GM12878 (cell line): ENCODE results near the gene CST1. TPM values are rescaled to one million over a fixed set of nuclear protein-coding genes. Genes with fewer than 3 reads are reported as not detected.

Experiments used
- ATAC-seq: fragments of 200-7000 bp; cut with Tn5 transposase; 3 replicates; pipeline ENCODE4 v1.9.1; 2020; ENCODE audit warnings: mild to moderate bottlenecking, moderate library complexity
- BruUV-seq: library from RNA; stranded (reverse); fragments of 400-500 nt; replicated peaks from 2 replicates; lab custom pipeline; 2021; lab: Mats Ljungman, UMichigan
- CTCF ChIA-PET: fragments of 300-600 bp; sonication (Branson Sonifier 250); formaldehyde crosslinking; extraction: SDS; loops from one replicate; lab custom pipeline; 2021; ENCODE audit warnings: inconsistent platforms; lab: Yijun Ruan, JAX
- POLR2A ChIA-PET: fragments of 350-600 bp; formaldehyde crosslinking; extraction: SDS; loops from one replicate; lab custom pipeline; 2021; ENCODE audit warnings: inconsistent platforms; lab: Charles Lee
- RAD21 ChIA-PET: fragments of 300-600 bp; sonication (Branson Sonifier 250); formaldehyde crosslinking; loops from one replicate; lab custom pipeline; 2023; ENCODE audit warnings: antibody characterized with exemption; ENCODE audit not compliant: unreplicated experiment; lab: Charles Lee
- SMC1A ChIA-PET: fragments of 300-600 bp; sonication (Branson Sonifier 250); formaldehyde crosslinking; loops from one replicate; lab custom pipeline; 2023; ENCODE audit not compliant: unreplicated experiment, uncharacterized antibody; lab: Charles Lee
- DNase-seq: peaks from one replicate; pipeline ENCODE4 v3.0.0-alpha.2; 2011; ENCODE audit warnings: low read depth, low spot score
- FAIRE-seq: peaks from 3 replicates; lab custom pipeline; 2011; peaks lifted over from hg19 to GRCh38; lab: Jason Lieb, UNC
- H2AFZ ChIP-seq: 2 replicates; pipeline ENCODE4 v1.6.0; 2011; ENCODE audit warnings: low read depth, low read length, control low read depth; ENCODE audit not compliant: control insufficient read depth
- H3K27ac ChIP-seq: 2 replicates; pipeline ENCODE4 v1.5.1; 2011; ENCODE audit warnings: control low read depth; ENCODE audit not compliant: control insufficient read depth, insufficient read depth
- H3K27me3 ChIP-seq, 2 experiments: replicated peaks in 1 of 2; 2 replicates each; pipeline versions ENCODE4 v1.6.0 to v1.6.1; 2011; ENCODE audit warnings: low read length in 1 of 2; ENCODE audit not compliant: control insufficient read depth in 2 of 2, insufficient read depth in 2 of 2
- H3K36me3 ChIP-seq, 2 experiments: 2 replicates each; pipeline ENCODE4 v1.5.1; 2011; ENCODE audit warnings: low read length in 1 of 2; ENCODE audit not compliant: control insufficient read depth in 2 of 2, insufficient read depth in 2 of 2
- H3K4me1 ChIP-seq: 2 replicates; pipeline ENCODE4 v1.6.1; 2011; ENCODE audit warnings: mild to moderate bottlenecking, low read length, moderate library complexity, mixed read lengths; ENCODE audit not compliant: control insufficient read depth, insufficient read depth
- H3K4me2 ChIP-seq: 2 replicates; pipeline ENCODE4 v1.6.0; 2011; ENCODE audit warnings: control low read depth; ENCODE audit not compliant: control insufficient read depth, insufficient read depth
- H3K4me3 ChIP-seq: fragments of 200-600 bp; sonication (generic); 2 replicates; pipeline ENCODE4 v1.5.1; 2016
- H3K79me2 ChIP-seq: 2 replicates; pipeline ENCODE4 v1.6.0; 2011; ENCODE audit warnings: low read length; ENCODE audit not compliant: control insufficient read depth, insufficient read depth
- H3K9ac ChIP-seq: 2 replicates; pipeline ENCODE4 v1.8.0; 2011; ENCODE audit warnings: low read length, control low read depth, mixed read lengths; ENCODE audit not compliant: control insufficient read depth, insufficient read depth
- H3K9me3 ChIP-seq: replicated peaks from 3 replicates; pipeline ENCODE4 v1.5.1; 2011; ENCODE audit warnings: mild to moderate bottlenecking, low read length; ENCODE audit not compliant: control insufficient read depth, insufficient read depth
- H4K20me1 ChIP-seq: 2 replicates; pipeline ENCODE4 v1.6.0; 2011; ENCODE audit not compliant: control insufficient read depth, insufficient read depth
- BMI1 ChIP-seq: fragments of 450-650 bp; IDR thresholded peaks from 2 replicates; pipeline ENCODE4 v1.6.1; 2016; ENCODE audit warnings: mild to moderate bottlenecking, moderate library complexity, borderline replicate concordance
- CBX3 ChIP-seq: fragments of 200-600 bp; sonication (generic); IDR thresholded peaks from 2 replicates; pipeline ENCODE4 v1.6.1; 2016; ENCODE audit warnings: low read depth, borderline replicate concordance
- ESRRA ChIP-seq: IDR thresholded peaks from 2 replicates; pipeline ENCODE4 v1.6.1; 2012; ENCODE audit warnings: mild to moderate bottlenecking, low read length, improper control_type of control experiment
- KAT2A ChIP-seq: conservative IDR thresholded peaks from 2 replicates; pipeline ENCODE4 v1.6.1; 2011; ENCODE audit warnings: low read depth, low read length; ENCODE audit not compliant: control insufficient read depth
- LARP7 ChIP-seq: fragments of 450-650 bp; IDR thresholded peaks from 2 replicates; pipeline ENCODE4 v1.6.1; 2017; ENCODE audit warnings: mild to moderate bottlenecking
- NFIC ChIP-seq: IDR thresholded peaks from 2 replicates; pipeline ENCODE4 v1.6.1; 2012; ENCODE audit warnings: low read depth, mild to moderate bottlenecking, inconsistent platforms, low read length, moderate library complexity
- NFYB ChIP-seq: IDR thresholded peaks from 2 replicates; pipeline ENCODE4 v1.6.1; 2011; ENCODE audit warnings: low read depth, mild to moderate bottlenecking, low read length, improper control_type of control experiment, moderate library complexity; ENCODE audit not compliant: insufficient read depth
- POLR2AphosphoS2 ChIP-seq: IDR thresholded peaks from 2 replicates; pipeline ENCODE4 v1.6.1; 2011; ENCODE audit warnings: low read depth, mild to moderate bottlenecking, low read length, improper control_type of control experiment, moderate library complexity
- RAD21 ChIP-seq: IDR thresholded peaks from 2 replicates; pipeline ENCODE4 v1.6.1; 2011; ENCODE audit warnings: mild to moderate bottlenecking, low read depth, low read length, moderate library complexity; ENCODE audit not compliant: insufficient read depth
- SIN3A ChIP-seq: IDR thresholded peaks from 2 replicates; pipeline ENCODE4 v1.6.1; 2012; ENCODE audit warnings: low read depth, low read length, improper control_type of control experiment
- SMARCA5 ChIP-seq: fragments of 450-650 bp; IDR thresholded peaks from 2 replicates; pipeline ENCODE4 v1.6.1; 2017; ENCODE audit warnings: mild to moderate bottlenecking
- STAT3 ChIP-seq: IDR thresholded peaks from 2 replicates; pipeline ENCODE4 v1.6.1; 2011; ENCODE audit warnings: low read depth, low read length, improper control_type of control experiment
- TAF1 ChIP-seq: IDR thresholded peaks from 2 replicates; pipeline ENCODE4 v1.6.1; 2011; ENCODE audit warnings: mild to moderate bottlenecking, low read depth, low read length, borderline replicate concordance
- ZSCAN29 ChIP-seq: fragments of 450-650 bp; IDR thresholded peaks from 2 replicates; pipeline ENCODE4 v1.6.1; 2017; ENCODE audit warnings: mild to moderate bottlenecking, moderate library complexity
- WGBS: methylation state at CpG from one replicate; pipeline ENCODE4 v1.1.6; 2016; ENCODE audit warnings: low lambda C conversion rate; ENCODE audit not compliant: insufficient replicate concordance, insufficient coverage; ENCODE audit errors: missing lambda C conversion rate; 5-methylcytosine and 5-hydroxymethylcytosine counted together
- in situ Hi-C: fragments of 300-500 bp; cut with MboI; formaldehyde crosslinking; loops from 9 replicates; pipeline ENCODE4 v1.14.3; 2018; ENCODE audit warnings: mixed read lengths
- intact Hi-C: fragments of 100-400 bp; cut with micrococcal nuclease; formaldehyde crosslinking; loops from one replicate; pipeline ENCODE4 v1.14.2; 2022; ENCODE audit not compliant: unreplicated experiment
- polyA plus RNA-seq, 11 experiments: library from polyadenylated mRNA; depleted of rRNA in 4 of 11; unstranded in 6 of 11; stranded (reverse) in 5 of 11; fragments of >200 nt; fragmentation: Nextera tagmentation in 4 of 11; fragmentation: Illumina TruSeq in 1 of 11; extraction: Ambion mirVana in 4 of 11; extraction: Trizol in 1 of 11; gene quantifications; 1 replicate in 1 of 11; 2 replicates in 10 of 11; pipeline versions ENCODE4 v1.2.1 to v1.2.3, GENCODE V29; 2011 to 2016; ENCODE audit warnings: inconsistent platforms in 2 of 11, missing spikeins in 2 of 11, low read depth in 1 of 11
- total RNA-seq, 4 experiments: library from RNA; depleted of rRNA in 3 of 4; stranded (reverse); fragments of >200 nt in 3 of 4; fragmentation: Illumina TruSeq in 1 of 4; extraction: Trizol in 1 of 4; gene quantifications; 2 replicates each; pipeline versions ENCODE4 v1.2.1 to v1.2.3, GENCODE V29; 2013 to 2021
- TF ChIP-seq, protein P1 (sequence below): IDR thresholded peaks from 2 replicates; pipeline ENCODE4 v1.6.1; 2011; ENCODE audit warnings: low read depth, mild to moderate bottlenecking, low read length, moderate library complexity, borderline replicate concordance; ENCODE audit errors: extremely low read depth
- TF ChIP-seq, protein P2 (sequence below), 3 experiments: IDR thresholded peaks in 2 of 3; conservative IDR thresholded peaks in 1 of 3; 2 replicates each; pipeline ENCODE4 v1.5.1; 2011; ENCODE audit warnings: low read depth in 3 of 3, low read length in 3 of 3, mild to moderate bottlenecking in 3 of 3, control low read depth in 2 of 3, moderate library complexity in 2 of 3, inconsistent platforms in 1 of 3, mixed read lengths in 1 of 3; ENCODE audit not compliant: control insufficient read depth in 2 of 3, insufficient read depth in 1 of 3; ENCODE audit errors: extremely low read depth in 1 of 3

The CST1 gene
- total and polyA plus RNA-seq, 10 of the 15 experiments (the other 5 are each of a cell fraction or from before 2014, with no cell fraction given): not detected

DNA sequence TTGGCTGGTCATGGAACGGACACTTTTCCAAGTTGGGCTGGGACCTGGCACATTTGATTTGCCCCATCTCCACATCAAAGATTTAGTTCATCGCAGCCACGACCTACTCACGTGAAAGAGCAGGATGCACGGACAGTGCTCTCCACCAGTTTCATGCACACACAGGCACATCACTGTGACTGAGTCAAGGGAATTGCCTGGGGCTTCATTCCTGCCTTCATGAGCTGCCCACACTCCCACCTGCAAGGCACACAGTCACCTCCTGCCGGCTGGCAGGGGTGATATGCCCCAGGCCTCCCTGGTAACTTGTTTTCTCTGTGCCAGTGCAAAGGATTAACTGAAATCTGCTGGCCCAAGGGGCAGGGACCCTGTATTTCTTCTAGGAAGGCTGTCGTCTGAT is 23.3 kb upstream of the CST1 start:
- Histone ChIP-seq H3K36me3 (no peaks in the 10 kb centered on the region), H3K79me2 (no peaks in the 10 kb centered on the region), H2AFZ (no peak overlapping the region), H4K20me1 (no peaks in the 10 kb centered on the region), H3K4me1 (no peaks in the 10 kb centered on the region), H3K4me3 (no peak overlapping the region), H3K4me2 (no peak overlapping the region), H3K9ac (no peak overlapping the region), H3K27ac (no peak overlapping the region), H3K27me3 (no peaks in the 10 kb centered on the region; a peak in 1 of 4 replicates), H3K9me3 (no peaks in the 10 kb centered on the region)
- 34% methylated on average over 7 of the region's 7 CpGs for WGBS
- ChIA-PET POLR2A (no interaction called here), CTCF (no interaction called here), SMC1A (no interaction called here), RAD21 (no interaction called here)
- TF ChIP-seq STAT3 (no peak), SMARCA5 (no peak)
- in situ Hi-C loops: no loop called here
- FAIRE-seq (no peak), ATAC-seq (no peak), DNase-seq (no peak)
- intact Hi-C loops: no loop called here
- no TSS peak for BruUV-seq

DNA sequence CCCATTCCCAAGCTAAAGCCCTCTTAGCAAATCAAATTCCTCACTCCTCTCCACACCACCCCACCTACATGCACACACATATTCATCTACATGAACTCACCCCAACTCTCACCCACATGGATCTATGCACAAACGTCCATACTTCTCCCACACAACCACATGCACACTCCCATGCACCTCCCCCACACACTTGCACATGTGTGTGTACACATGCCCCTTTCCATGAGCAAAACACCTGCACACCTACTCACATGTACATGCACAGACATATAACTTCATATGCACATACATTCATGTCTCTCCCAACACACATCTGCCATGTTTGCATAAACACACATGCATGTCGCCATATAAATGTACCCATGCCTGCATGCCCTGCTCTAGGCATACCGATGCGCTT is 22.8 kb upstream of the CST1 start:
- H3K4me1 ChIP-seq: no peaks in the 10 kb centered on the region
- BruUV-seq: no TSS peak
- intact Hi-C loops (no loop called here), in situ Hi-C loops (no loop called here)
- H4K20me1 ChIP-seq: no peaks in the 10 kb centered on the region
- FAIRE-seq: no peak
- no peak overlapping the region for H2AFZ ChIP-seq
- ChIA-PET CTCF (no interaction called here), RAD21 (no interaction called here), SMC1A (no interaction called here), POLR2A (no interaction called here)
- H3K9ac ChIP-seq: no peak overlapping the region
- WGBS: 55% methylated on average over 4 of the region's 4 CpGs
- no peaks in the 10 kb centered on the region; a peak in 1 of 4 replicates for H3K27me3 ChIP-seq
- no peaks in the 10 kb centered on the region for H3K36me3 ChIP-seq
- DNase-seq: no peak
- no peak for ATAC-seq
- no peak overlapping the region for H3K4me3 ChIP-seq
- H3K9me3 ChIP-seq: no peaks in the 10 kb centered on the region
- no peak overlapping the region for H3K27ac ChIP-seq
- no peaks in the 10 kb centered on the region for H3K79me2 ChIP-seq
- H3K4me2 ChIP-seq: no peak overlapping the region
- TF ChIP-seq KAT2A (no peak), BMI1 (no peak), ESRRA (no peak), RAD21 (no peak), NFYB (no peak), LARP7 (no peak), NFIC (no peak), CBX3 (no peak), POLR2AphosphoS2 (no peak), SIN3A (no peak), TAF1 (no peak), ZSCAN29 (no peak)
- TF ChIP-seq, protein P1, sequence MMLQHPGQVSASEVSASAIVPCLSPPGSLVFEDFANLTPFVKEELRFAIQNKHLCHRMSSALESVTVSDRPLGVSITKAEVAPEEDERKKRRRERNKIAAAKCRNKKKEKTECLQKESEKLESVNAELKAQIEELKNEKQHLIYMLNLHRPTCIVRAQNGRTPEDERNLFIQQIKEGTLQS: no peak
- TF ChIP-seq, protein P2, sequence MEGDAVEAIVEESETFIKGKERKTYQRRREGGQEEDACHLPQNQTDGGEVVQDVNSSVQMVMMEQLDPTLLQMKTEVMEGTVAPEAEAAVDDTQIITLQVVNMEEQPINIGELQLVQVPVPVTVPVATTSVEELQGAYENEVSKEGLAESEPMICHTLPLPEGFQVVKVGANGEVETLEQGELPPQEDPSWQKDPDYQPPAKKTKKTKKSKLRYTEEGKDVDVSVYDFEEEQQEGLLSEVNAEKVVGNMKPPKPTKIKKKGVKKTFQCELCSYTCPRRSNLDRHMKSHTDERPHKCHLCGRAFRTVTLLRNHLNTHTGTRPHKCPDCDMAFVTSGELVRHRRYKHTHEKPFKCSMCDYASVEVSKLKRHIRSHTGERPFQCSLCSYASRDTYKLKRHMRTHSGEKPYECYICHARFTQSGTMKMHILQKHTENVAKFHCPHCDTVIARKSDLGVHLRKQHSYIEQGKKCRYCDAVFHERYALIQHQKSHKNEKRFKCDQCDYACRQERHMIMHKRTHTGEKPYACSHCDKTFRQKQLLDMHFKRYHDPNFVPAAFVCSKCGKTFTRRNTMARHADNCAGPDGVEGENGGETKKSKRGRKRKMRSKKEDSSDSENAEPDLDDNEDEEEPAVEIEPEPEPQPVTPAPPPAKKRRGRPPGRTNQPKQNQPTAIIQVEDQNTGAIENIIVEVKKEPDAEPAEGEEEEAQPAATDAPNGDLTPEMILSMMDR (IDR thresholded peaks at IDR 0.05 in 2 of 3, conservative IDR thresholded peaks at IDR 0.05 in 1 of 3; ENCODE audit: control insufficient read depth in 2 of 3, extremely low read depth in 1 of 3, insufficient read depth in 1 of 3, low read depth in 3 of 3, low read length in 3 of 3): no peak
